ENCODE measurements around the gene FOCAD. TPM values are rescaled to one million over a fixed set of nuclear protein-coding genes. Genes with fewer than 3 reads are reported as not detected.

FOCAD gene
- total RNA-seq, 4 donors from 2014 or later: 49.3 to 139 (median 92.8) TPM

DNA sequence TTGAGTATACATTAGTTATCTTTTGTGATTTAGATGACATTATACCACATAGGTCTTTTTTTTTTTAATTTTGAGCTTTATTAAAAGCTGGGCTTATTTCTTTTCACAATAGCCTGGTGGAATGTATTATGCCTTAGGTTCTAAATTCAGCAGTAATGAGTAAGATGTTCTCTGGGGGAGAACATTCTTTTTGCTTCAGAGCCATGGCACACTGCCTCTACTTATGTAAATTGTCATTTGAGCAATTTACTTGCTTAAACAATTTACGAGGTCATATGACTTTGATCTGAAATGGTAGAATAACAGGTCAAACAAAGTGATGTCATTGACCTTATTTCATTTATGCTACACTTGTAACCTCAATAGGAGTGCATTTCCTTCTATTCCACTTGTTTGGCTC is 154.2 kb downstream of the FOCAD start:
- no peaks in the 10 kb centered on the region for H3K9me3 ChIP-seq
- H3K27ac ChIP-seq: no peak overlapping the region
- no peak for TF ChIP-seq POLR2A (IDR thresholded peaks at IDR 0.05)
- TF ChIP-seq, protein P1, sequence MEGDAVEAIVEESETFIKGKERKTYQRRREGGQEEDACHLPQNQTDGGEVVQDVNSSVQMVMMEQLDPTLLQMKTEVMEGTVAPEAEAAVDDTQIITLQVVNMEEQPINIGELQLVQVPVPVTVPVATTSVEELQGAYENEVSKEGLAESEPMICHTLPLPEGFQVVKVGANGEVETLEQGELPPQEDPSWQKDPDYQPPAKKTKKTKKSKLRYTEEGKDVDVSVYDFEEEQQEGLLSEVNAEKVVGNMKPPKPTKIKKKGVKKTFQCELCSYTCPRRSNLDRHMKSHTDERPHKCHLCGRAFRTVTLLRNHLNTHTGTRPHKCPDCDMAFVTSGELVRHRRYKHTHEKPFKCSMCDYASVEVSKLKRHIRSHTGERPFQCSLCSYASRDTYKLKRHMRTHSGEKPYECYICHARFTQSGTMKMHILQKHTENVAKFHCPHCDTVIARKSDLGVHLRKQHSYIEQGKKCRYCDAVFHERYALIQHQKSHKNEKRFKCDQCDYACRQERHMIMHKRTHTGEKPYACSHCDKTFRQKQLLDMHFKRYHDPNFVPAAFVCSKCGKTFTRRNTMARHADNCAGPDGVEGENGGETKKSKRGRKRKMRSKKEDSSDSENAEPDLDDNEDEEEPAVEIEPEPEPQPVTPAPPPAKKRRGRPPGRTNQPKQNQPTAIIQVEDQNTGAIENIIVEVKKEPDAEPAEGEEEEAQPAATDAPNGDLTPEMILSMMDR (IDR thresholded peaks at IDR 0.05): no peak
- no peaks in the 10 kb centered on the region for H3K27me3 ChIP-seq
- intact Hi-C loops (cut with DNase I): no loop called here
- no peaks in the 10 kb centered on the region for H3K36me3 ChIP-seq
- H3K4me1 ChIP-seq: peaks cover 11 to 12% of the 10 kb centered on the region in 2 donors
- WGBS, 2 donors: 68% methylated on average over 1 of the region's 1 CpG
- DNase-seq: no peak
- H3K4me3 ChIP-seq (replicated peaks in 1 of 3): no peak overlapping the region

DNA sequence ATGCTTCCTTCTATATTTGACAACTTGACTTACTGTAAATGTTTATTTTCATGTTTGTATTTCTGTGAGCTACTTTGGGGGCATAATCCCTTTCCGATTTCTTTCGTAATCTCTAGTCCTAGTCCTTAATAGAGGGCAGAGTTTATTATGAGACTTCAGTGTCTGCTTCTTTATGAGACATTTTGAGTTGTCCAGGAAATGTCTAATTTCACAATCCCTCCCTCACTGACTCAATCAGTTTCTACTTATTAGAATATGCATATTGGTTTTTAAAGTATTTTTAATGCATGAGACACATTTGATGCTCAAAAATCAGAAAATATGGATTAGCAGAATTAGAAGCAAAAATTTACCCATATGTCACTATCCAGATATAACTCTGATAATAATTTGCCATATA is 160.9 kb downstream of the FOCAD start:
- intact Hi-C loops (cut with DNase I): no loop called here
- no peak for TF ChIP-seq POLR2A (IDR thresholded peaks at IDR 0.05)
- TF ChIP-seq, protein P1 (IDR thresholded peaks at IDR 0.05): no peak

DNA sequence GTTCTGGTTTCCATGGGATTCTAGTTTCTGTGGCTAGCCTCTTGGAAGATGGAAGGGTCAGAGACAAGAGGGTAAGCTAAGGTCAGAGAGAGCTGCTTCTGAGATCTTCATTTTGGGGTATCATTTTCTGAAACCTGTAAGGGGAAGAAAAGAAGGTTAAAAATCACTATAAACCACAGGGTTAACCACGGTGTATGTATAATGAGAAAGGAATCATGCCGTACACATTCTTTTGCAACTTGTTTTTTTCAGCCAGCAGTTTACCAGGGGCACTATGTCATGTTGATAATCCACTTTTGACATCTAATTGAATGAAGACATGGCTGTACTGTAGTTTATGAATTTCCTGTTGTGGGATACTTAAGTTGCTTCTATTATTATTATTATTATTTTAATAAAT is 164.4 kb downstream of the FOCAD start:
- H3K27me3 ChIP-seq: no peaks in the 10 kb centered on the region
- H3K27ac ChIP-seq: no peak overlapping the region
- intact Hi-C loops (cut with DNase I): no loop called here
- no peak for DNase-seq
- TF ChIP-seq POLR2A (IDR thresholded peaks at IDR 0.05): no peak
- TF ChIP-seq, protein P1 (IDR thresholded peaks at IDR 0.05): no peak
- H3K36me3 ChIP-seq: no peaks in the 10 kb centered on the region
- H3K4me1 ChIP-seq: peaks cover 0 to 10% of the 10 kb centered on the region in 2 donors
- no peak overlapping the region for H3K4me3 ChIP-seq (replicated peaks in 1 of 3)
- no peaks in the 10 kb centered on the region for H3K9me3 ChIP-seq
- whole genome bisulfite sequencing, 2 donors: 86% methylated on average over 2 of the region's 2 CpGs

More for the DNA sequence above, 160.9 kb downstream of the FOCAD start:
- 95 to 96% methylated on average over 2 of the region's 2 CpGs for WGBS, 2 donors
- Histone ChIP-seq H3K27me3 (no peaks in the 10 kb centered on the region), H3K27ac (no peak overlapping the region), H3K9me3 (no peaks in the 10 kb centered on the region), H3K4me3 (replicated peaks in 1 of 3) (no peak overlapping the region), H3K36me3 (no peaks in the 10 kb centered on the region), H3K4me1 (peaks cover 0 to 10% of the 10 kb centered on the region in 2 donors)
- no peak for DNase-seq

DNA sequence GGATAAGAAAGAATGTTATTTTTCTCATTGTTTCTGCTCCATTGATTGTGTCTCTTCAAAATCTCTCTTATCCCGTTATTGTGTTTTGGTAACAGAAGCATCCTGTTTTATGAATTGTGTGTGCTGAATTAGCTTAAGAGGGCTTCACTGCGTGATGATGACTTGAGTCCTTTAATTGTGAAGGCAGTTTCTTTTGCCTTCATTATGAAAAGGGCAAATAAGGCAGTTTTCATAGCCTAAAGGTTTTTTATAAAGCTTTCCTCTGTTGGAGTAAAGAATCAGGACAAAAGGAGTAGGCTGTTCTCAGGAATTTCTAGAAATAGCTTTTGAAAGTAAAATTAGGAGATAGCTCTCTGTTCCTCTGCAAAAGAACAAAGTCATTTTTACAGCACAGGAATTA is 169.8 kb downstream of the FOCAD start:
- Histone ChIP-seq H3K27ac (no peak overlapping the region), H3K36me3 (no peaks in the 10 kb centered on the region), H3K4me3 (replicated peaks in 1 of 3) (no peak overlapping the region), H3K27me3 (no peaks in the 10 kb centered on the region), H3K9me3 (no peaks in the 10 kb centered on the region), H3K4me1 (no peaks in the 10 kb centered on the region)
- 33 to 40% methylated on average over 2 of the region's 2 CpGs for WGBS, 2 donors
- DNase-seq: no peak
- intact Hi-C loops (cut with DNase I): no loop called here
- TF ChIP-seq, protein P1 (IDR thresholded peaks at IDR 0.05): no peak
- TF ChIP-seq POLR2A (IDR thresholded peaks at IDR 0.05): no peak

DNA sequence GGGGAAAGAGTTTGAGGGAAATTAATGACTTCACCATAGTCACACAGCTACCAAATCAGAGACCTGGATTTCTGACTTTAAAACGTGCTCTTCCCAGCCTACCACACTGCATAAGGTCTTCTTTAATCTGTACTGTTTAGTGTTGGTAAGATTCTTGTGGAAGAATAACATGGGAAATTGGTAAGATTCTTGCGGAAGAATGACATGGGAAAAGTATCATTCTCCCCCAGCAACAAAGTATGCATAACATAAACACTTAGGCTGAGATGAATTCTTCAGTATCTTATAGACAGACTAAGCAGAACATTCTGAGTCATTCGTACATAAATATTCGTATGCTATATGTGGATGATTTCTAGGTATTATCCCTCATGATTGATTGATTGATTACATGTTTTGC is 170.4 kb downstream of the FOCAD start:
- no peak overlapping the region for H3K4me3 ChIP-seq (replicated peaks in 1 of 3)
- WGBS, 2 donors: 86 to 88% methylated on average over 4 of the region's 4 CpGs
- no peaks in the 10 kb centered on the region for H3K27me3 ChIP-seq
- DNase-seq: no peak
- TF ChIP-seq POLR2A (IDR thresholded peaks at IDR 0.05): no peak
- TF ChIP-seq, protein P1 (IDR thresholded peaks at IDR 0.05): no peak
- H3K27ac ChIP-seq: no peak overlapping the region
- no peaks in the 10 kb centered on the region for H3K4me1 ChIP-seq
- H3K36me3 ChIP-seq: no peaks in the 10 kb centered on the region
- intact Hi-C loops (cut with DNase I): no loop called here
- H3K9me3 ChIP-seq: no peaks in the 10 kb centered on the region
